NB4 (cell line): ENCODE measurements around the gene NKD1.

Experiments used
- CTCF ChIP-seq: IDR thresholded peaks from one replicate; pipeline ENCODE4 v1.5.1; 2012; ENCODE audit warnings: low read depth, low read length
- MAX ChIP-seq: IDR thresholded peaks from 2 replicates; pipeline ENCODE4 v1.6.1; 2011; ENCODE audit warnings: low read depth, low read length
- MYC ChIP-seq: IDR thresholded peaks from 2 replicates; pipeline ENCODE4 v1.6.1; 2011; ENCODE audit warnings: low read depth, low read length
- POLR2A ChIP-seq: IDR thresholded peaks from 2 replicates; pipeline ENCODE4 v1.6.1; 2011; ENCODE audit warnings: mild to moderate bottlenecking; ENCODE audit not compliant: insufficient read length; ENCODE audit errors: extremely low read depth

- TF ChIP-seq CTCF (no peak), POLR2A (no peak), MYC (no peak), MAX (no peak)
These were observed 59.9 kb downstream of the NKD1 start for GRCh38 chr16:50607970-50608557.
